NB4 (cell line): ENCODE results near the gene SAMD11.

Experiments used
- DNase-seq: peaks from one replicate; pipeline ENCODE4 v3.0.0; 2010; ENCODE audit warnings: low read depth
- H3K4me3 ChIP-seq: one replicate; pipeline ENCODE4 v1.5.1; 2011; ENCODE audit warnings: mild to moderate bottlenecking, low read depth, low read length, moderate library complexity
- MAX ChIP-seq: IDR thresholded peaks from 2 replicates; pipeline ENCODE4 v1.6.1; 2011; ENCODE audit warnings: low read depth, low read length
- MYC ChIP-seq: IDR thresholded peaks from 2 replicates; pipeline ENCODE4 v1.6.1; 2011; ENCODE audit warnings: low read depth, low read length
- POLR2A ChIP-seq: IDR thresholded peaks from 2 replicates; pipeline ENCODE4 v1.6.1; 2011; ENCODE audit warnings: mild to moderate bottlenecking; ENCODE audit not compliant: insufficient read length; ENCODE audit errors: extremely low read depth
- TF ChIP-seq, protein P1 (sequence below): IDR thresholded peaks from one replicate; pipeline ENCODE4 v1.5.1; 2012; ENCODE audit warnings: low read depth, low read length

The SAMD11 gene

GRCh38 chr1:911875-912739, 11.6 kb upstream of the SAMD11 start:
- no peak overlapping the region for H3K4me3 ChIP-seq
- DNase-seq = no peak
- no peak for TF ChIP-seq MAX
- TF ChIP-seq, protein P1, sequence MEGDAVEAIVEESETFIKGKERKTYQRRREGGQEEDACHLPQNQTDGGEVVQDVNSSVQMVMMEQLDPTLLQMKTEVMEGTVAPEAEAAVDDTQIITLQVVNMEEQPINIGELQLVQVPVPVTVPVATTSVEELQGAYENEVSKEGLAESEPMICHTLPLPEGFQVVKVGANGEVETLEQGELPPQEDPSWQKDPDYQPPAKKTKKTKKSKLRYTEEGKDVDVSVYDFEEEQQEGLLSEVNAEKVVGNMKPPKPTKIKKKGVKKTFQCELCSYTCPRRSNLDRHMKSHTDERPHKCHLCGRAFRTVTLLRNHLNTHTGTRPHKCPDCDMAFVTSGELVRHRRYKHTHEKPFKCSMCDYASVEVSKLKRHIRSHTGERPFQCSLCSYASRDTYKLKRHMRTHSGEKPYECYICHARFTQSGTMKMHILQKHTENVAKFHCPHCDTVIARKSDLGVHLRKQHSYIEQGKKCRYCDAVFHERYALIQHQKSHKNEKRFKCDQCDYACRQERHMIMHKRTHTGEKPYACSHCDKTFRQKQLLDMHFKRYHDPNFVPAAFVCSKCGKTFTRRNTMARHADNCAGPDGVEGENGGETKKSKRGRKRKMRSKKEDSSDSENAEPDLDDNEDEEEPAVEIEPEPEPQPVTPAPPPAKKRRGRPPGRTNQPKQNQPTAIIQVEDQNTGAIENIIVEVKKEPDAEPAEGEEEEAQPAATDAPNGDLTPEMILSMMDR = no peak

- DNase-seq = peak; percentile 63
- TF ChIP-seq, protein P1 = peak; percentile 3
- TF ChIP-seq MAX = no peak
- H3K4me3 ChIP-seq = no peak overlapping the region
These were observed 10.9 kb upstream of the SAMD11 start for GRCh38 chr1:912740-913301.

GRCh38 chr1:913491-914130, 10.1 kb upstream of the SAMD11 start:
- DNase-seq = no peak
- H3K4me3 ChIP-seq = no peak overlapping the region
- TF ChIP-seq MAX (no peak), POLR2A (no peak), MYC (no peak)
- TF ChIP-seq, protein P1 = no peak

DNA sequence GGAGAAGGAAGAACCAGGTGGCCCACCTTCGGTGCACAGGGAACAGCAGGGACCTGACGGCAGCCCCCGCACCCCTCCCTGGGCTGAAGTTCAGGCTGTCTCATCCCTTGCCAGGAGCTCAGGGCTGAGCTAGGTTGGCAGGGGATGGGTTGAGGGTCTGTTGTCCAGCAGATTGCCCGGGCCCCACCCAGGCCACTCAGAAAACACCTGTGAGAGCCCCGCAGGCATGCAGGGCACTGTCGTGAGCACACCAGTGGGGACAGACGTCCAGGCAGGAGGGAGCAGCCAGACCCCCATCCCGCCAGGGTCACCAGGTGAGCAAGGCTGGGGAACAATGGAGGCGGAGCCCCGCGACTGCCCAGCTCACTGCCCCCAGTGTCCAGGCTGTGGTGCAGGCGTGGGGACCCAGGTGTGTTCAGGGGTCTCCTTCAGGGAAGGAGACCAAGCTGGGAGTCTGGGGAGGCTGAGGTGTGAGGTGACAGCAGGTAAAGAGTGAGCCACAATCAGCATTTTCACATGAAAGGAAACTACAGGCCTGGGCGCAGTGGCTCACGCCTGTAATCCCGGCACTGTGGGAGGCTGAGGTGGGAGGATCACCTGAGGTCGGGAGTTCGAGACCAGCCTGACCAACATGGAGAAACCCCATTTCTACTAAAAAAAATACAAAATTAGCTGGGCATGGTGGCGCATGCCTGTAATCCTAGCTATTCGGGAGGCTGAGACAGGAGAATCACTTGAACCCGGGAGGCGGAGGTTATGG, 9.4 kb upstream of the SAMD11 start:
- DNase-seq = no peak
- H3K4me3 ChIP-seq = no peak overlapping the region
- TF ChIP-seq, protein P1 = no peak
- TF ChIP-seq MAX = no peak
- TF ChIP-seq POLR2A = no peak
- TF ChIP-seq MYC = no peak

DNA sequence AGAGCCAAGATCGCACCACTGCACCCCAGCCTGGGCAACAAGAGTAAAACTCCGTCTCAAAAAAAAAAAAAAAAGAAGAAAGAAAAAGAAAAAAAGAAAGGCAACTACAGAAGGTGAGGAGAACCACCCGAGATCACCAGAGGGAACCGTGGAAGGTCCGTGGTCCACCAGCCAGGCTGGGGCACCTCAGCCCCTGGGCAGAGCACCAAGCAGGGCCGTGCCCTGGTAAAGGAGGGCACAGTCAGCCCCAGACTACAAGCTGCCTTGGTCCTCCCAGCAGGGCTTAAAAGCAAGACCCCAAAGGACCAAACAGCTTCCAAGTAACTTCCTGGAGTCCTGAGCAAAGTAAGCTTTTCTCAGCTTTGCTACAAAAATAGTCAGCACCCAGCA, 8.8 kb upstream of the SAMD11 start:
- no peak for DNase-seq
- TF ChIP-seq MYC (no peak), POLR2A (no peak), MAX (no peak)
- TF ChIP-seq, protein P1 = no peak
- H3K4me3 ChIP-seq = no peak overlapping the region
